Activated gamma-delta T cell treated with Interleukin-2 at 50 U/mL for 16 hours (primary cell): ENCODE data around the gene TM7SF3.
"Not testable (repeated sequence)": the region's sequence is repeated elsewhere in the genome, so short reads cannot be mapped to it uniquely, and the experiment has no call there.

Source experiments
- DNase-seq: peaks from one replicate; pipeline ENCODE4 v3.0.0-alpha.2; 2020

The TM7SF3 gene

GRCh38 chr12:26976687-26977086 is 37.5 kb downstream of the TM7SF3 start:
- no peak for DNase-seq

- peak; percentile 43 for DNase-seq
These were observed 42.2 kb downstream of the TM7SF3 start for GRCh38 chr12:26971963-26972362.

GRCh38 chr12:26970136-26970535 is 44.0 kb downstream of the TM7SF3 start:
- DNase-seq, result no peak

GRCh38 chr12:26966842-26967241 is 47.3 kb downstream of the TM7SF3 start:
- no peak for DNase-seq

GRCh38 chr12:26963413-26963812 is 50.8 kb downstream of the TM7SF3 start:
- DNase-seq, result no peak

DNA sequence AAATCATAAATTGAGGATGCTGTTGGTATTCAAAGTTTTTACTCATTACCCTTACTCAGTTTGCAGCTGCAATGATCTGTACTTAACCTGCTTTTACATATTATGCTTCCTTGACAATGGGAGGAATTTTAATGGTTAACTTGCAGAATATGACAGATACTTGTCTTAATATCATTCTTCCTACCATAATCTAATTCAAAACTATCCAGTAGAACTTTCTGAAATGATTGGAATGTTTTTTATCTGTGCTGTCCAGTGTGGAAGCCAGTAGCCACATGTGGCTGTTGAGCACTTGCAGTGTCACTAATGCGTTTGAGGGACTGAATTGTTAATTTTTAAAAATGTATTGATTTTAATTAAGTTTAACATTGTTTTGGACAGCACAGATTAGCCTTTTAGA is 52.4 kb downstream of the TM7SF3 start:
- DNase-seq, result no peak

GRCh38 chr12:26961391-26961790 is 52.8 kb downstream of the TM7SF3 start:
- not testable (repeated sequence) for DNase-seq

- DNase-seq, result no peak
These were observed 60.2 kb downstream of the TM7SF3 start for GRCh38 chr12:26954027-26954426.

- DNase-seq, result no peak
These were observed 60.7 kb downstream of the TM7SF3 start for GRCh38 chr12:26953447-26953846.

DNA sequence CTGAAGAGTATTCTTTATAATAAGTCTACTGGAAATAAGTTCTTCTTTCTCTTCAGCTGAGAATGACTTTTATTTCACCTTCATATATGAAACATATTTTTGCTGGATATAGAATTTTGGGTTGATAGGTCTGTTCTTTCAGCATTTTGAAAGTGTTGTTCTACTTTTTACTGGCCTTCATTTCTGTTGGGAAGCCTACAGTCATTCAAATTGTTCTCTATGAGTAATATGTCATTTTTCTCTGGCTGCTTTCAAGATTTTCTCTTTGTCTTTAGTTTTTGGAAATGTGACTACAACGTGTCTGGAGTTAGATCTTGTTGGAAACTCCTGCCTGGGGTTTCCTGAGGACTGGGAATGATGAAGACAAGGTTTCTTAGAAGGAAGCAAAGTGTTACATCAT is 65.9 kb downstream of the TM7SF3 start:
- no peak for DNase-seq

DNA sequence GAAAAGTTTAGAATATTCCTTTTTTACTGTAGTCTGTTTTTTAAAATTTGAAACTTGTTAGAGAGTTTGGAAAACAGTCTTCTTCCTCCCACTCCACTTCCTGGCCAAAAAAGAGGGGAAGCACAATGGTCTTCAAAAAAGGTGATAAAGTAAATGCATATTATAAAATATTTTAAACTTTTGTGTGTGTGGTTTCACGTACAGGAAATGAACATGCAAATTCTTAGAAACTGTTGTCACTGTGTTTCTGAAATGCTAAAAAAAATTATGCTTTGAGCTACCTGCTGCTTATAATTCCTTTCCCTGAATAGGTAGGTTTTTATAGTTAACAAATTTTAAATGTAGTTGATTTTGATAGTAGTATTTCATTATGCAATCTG is 73.0 kb downstream of the TM7SF3 start:
- DNase-seq, result no peak

GRCh38 chr12:26940516-26941214 is 73.5 kb downstream of the TM7SF3 start:
- DNase-seq, result peak; percentile 23

GRCh38 chr12:26939953-26940352 is 74.2 kb downstream of the TM7SF3 start:
- no peak for DNase-seq

DNA sequence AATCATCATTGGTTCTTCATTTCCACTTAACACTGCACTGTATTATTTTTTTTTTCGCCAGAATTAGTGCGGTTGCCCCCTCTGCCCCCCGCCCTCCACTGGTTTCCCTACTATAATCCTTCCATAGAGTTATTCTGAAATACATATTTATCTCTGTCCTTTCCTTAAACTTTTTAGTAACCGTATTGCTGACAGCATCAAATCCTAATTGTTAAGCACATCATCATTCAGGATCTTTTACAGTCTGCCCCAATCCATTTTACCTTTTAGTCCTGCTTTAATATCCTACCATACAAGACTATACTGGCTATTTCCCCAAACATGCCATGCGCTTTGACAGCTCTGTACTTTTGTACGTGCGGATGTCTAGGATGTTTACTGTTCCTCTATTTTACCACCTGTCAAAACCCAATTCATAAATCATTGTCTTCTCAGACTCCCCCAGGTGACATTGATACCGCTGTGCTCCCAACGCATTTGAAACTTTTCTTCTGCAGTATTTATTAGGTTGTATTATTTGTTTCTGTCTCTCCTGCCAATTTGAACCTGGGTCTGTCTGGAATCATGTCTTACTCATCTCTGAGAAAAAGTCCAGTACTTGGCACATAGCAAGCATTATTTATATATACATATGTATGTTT is 74.9 kb downstream of the TM7SF3 start:
- DNase-seq, result no peak

GRCh38 chr12:26938701-26939062 is 75.5 kb downstream of the TM7SF3 start:
- peak; percentile 18 for DNase-seq

- DNase-seq, result peak; percentile 94
These were observed 76.1 kb downstream of the TM7SF3 start, which contains the start of the genes FGFR1OP2 and INTS13 for GRCh38 chr12:26937863-26938700. Gene FGFR1OP2, plus strand, starts transcription at chr12:26938470. Its CDS starts 15,689 bp downstream, at chr12:26954159. Gene INTS13, minus strand, starts transcription at chr12:26937981. Its CDS starts 1,178 bp downstream, at chr12:26936803.

DNA sequence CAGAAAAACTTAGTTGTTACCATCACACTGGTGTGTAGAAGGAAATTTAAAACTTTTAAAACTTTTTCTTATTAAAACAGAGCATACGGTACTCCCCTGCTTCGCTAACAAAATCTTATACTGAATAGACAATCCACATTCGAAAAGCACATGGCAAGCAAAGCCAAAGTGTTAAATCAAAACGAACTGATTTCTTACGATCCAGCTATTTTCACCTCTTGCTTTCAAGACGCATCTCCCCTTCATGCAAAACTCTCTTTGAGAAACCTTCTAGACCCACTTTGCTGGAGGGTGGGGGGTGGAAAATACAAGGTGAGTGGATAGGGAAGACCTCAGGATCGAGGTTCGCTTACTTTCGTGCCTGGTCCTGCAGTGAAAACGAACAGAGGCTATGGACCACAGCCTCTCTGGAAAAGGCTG is 76.7 kb downstream of the TM7SF3 start:
- DNase-seq, result no peak

DNA sequence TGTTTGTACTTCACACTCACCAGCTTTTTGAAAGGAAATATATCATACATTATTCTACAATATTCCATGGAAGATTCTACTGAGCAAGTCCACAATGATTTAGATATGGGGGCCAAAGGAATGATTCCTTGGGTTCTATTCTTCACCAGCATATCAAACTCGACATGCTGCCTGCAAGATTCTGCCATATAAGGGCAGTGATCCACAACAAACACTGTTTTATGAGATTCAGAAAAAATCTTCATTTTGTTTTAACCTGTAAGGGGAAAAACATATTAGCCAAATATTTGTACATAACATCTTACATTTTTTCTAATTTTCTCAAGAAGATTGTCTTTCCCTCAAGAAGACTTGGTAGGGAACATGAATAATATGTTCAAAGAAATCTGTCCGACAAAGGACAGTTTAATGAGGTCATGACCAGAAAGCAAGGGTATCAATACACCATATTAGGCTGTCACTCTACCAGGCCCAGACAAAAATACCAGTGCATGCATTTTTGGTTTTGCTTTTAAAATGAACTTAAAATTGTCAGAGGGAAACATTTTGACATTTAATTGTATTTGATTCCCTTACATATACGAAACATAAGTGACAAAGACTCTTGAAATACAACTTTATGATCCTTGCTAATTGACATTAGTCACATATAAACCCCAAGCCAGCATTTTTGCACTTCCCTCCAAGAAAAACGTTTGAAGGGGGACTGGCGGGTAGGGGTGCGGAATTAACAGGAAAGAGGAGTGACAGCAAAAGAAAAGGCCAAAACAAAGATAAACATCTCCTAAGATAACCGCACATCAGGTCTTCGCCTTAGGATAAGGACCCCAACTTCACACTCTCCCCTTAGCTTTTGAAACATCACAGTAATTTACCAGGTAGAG is 77.4 kb downstream of the TM7SF3 start:
- peak; percentile 5 for DNase-seq

DNA sequence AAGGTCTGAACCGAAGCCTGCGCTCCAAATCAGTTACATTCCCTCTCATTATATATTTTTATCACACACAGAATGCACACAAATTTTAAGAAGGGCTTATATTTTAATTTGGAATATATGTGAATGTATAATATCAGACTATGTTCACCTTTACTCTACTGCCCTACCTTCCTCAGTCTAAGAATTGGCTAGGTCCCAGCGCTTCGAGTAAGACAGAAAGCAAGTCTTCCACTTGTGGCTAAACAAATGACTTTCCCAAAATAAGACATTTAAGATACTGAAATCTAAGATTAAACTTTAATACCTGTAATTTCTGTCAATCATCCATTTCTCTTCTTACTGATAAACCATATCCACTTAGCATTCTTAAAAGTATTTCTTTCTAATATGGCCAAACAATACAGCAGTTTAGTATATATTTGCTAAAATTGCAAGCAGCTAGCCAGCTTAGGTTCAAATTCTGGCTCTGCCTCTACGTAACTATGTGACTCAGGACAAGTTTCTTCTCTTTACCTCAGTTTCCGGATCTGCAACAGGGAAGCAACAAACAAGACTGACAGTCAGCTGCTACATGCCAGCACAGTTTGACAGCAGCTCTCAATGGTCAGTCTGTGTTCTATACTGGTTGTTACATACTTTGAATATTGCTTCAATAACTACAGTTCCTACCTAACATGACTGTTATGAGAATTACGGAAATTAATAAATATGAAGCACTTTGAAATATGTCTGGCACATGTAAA is 78.4 kb downstream of the TM7SF3 start:
- no peak for DNase-seq

- DNase-seq, result no peak
These were observed 84.6 kb downstream of the TM7SF3 start for GRCh38 chr12:26929590-26929989.

DNA sequence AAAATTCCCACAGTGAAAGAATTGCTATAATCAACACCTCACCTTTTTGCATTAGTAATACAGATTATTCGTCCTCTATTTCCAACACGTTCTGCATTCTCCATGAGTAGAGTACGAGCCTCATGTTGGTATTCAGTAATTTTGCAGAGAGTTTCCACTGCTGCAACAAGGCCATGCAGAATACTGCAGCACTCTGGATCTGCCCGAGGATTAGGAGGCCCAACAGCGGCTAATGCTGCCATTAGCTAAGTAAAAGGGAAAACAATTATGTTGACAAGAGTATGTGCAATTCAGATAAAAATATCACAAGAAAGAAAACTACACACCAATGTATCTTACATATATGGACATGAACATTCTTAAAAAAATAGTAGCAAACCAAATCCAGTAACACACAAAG is 85.5 kb downstream of the TM7SF3 start:
- no peak for DNase-seq
